VCaP (cell line): Measurements from ENCODE around the gene PANK3.

Experiments used
- H3K27ac ChIP-seq: fragments of 450-650 bp; 2 replicates; pipeline ENCODE4 v1.5.1; 2017
- TF ChIP-seq, protein P1 (sequence below): fragments of 450-650 bp; conservative IDR thresholded peaks from 2 replicates; pipeline ENCODE4 v1.5.1; 2017; ENCODE audit warnings: mild to moderate bottlenecking, moderate library complexity

PANK3 gene

DNA sequence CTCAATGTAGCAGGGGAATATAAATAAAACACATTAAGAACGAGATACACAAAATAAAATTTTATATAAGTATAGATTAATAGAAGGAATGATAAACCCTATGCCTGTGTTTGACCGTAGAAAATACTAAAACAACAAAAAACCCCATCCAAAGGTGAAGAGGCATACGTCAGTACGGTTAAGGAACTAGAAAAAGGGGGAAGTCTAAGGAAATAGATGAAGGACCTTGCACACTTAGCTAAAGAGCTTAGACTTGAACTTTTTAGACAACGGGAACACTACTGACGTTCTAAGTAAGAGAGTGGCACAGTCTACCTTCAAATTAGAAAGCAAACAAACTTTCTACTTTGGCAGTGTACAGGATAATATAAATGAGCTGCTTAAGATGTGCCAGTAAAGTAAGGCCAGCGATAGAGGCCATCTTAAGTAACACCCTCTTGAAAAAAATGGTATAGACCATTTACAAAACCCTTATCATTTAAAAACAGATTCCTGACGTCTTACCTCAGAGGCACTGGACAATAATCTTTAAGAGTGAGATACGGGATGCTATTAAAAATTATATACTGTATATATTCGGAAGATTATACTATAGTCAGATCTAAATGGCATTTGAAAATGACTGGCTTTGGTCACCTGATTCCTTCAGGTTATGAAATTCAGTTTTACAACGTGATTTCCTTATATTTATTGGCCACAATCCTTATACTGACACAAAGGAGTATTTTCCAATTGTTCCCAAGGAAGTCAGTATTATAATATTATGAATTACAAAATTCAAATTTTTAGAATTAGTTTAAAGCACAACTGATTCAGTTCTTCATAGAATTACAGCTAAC, 8.5 kb downstream of the PANK3 start:
- TF ChIP-seq, protein P1, sequence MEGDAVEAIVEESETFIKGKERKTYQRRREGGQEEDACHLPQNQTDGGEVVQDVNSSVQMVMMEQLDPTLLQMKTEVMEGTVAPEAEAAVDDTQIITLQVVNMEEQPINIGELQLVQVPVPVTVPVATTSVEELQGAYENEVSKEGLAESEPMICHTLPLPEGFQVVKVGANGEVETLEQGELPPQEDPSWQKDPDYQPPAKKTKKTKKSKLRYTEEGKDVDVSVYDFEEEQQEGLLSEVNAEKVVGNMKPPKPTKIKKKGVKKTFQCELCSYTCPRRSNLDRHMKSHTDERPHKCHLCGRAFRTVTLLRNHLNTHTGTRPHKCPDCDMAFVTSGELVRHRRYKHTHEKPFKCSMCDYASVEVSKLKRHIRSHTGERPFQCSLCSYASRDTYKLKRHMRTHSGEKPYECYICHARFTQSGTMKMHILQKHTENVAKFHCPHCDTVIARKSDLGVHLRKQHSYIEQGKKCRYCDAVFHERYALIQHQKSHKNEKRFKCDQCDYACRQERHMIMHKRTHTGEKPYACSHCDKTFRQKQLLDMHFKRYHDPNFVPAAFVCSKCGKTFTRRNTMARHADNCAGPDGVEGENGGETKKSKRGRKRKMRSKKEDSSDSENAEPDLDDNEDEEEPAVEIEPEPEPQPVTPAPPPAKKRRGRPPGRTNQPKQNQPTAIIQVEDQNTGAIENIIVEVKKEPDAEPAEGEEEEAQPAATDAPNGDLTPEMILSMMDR: no peak
- no peak overlapping the region for H3K27ac ChIP-seq

- TF ChIP-seq, protein P1: no peak
These were observed 10.4 kb downstream of the PANK3 start for GRCh38 chr5:168568738-168569137.

GRCh38 chr5:168563959-168564358, 15.2 kb downstream of the PANK3 start:
- no peak overlapping the region for H3K27ac ChIP-seq
- TF ChIP-seq, protein P1: no peak

More at GRCh38 chr5:168568738-168569137, 10.4 kb downstream of the PANK3 start:
- H3K27ac ChIP-seq: no peak overlapping the region

GRCh38 chr5:168562279-168562678, 16.9 kb downstream of the PANK3 start:
- TF ChIP-seq, protein P1: no peak
- H3K27ac ChIP-seq: no peak overlapping the region

DNA sequence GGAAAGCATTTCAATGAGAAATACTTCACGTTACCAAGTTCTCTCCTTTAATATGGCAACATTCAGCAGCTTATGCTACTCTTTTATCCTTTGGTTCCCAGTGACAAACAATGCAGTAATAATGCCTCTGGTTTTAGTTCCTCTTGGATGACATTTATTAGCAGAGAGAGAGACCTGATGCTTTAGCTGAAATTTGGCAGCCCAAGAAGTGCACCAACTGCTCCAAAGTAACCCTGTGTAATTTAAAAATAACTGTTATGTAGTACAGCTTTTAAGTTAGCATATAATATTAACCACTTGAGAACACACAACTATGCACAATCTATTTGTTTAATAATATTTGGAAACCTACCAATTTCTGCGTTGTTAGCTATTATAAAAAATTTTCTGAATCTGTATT, 21.8 kb downstream of the PANK3 start:
- no peak overlapping the region for H3K27ac ChIP-seq
- TF ChIP-seq, protein P1: no peak

DNA sequence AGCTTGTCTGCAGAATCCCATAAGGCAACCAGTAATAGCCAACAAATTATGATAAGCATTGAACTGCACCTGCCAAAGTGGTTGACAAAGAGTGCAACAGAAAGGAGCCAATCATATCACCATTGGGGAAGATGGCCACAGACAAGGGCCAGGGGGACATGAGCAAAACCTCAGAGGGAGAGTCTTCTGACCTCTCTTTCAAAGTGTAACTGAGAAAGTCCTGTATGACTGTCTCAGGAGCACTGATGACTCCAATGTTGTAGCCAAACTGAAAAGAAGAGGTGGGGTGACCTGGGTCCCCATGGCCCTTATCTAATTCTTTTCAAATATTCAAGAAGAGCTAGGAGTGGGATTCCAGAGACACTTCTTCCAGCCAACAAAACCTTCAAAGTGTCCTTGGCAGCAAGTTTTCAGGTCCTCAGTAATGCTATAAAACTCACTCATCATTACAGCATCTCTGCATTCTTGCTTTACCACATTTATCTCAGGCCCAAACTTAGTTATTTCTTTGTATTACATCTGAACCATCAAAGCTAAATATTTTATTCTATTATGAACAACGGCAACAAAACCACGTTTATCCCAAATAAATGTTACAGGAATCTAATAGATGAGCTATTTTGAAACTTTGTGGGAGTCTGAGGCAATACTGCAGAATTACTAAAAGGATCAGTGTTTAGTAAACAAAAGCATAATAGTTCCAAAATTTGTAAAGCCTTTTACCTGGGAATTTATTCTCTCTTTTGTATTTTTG, 25.6 kb downstream of the PANK3 start:
- TF ChIP-seq, protein P1: no peak
- no peak overlapping the region for H3K27ac ChIP-seq

DNA sequence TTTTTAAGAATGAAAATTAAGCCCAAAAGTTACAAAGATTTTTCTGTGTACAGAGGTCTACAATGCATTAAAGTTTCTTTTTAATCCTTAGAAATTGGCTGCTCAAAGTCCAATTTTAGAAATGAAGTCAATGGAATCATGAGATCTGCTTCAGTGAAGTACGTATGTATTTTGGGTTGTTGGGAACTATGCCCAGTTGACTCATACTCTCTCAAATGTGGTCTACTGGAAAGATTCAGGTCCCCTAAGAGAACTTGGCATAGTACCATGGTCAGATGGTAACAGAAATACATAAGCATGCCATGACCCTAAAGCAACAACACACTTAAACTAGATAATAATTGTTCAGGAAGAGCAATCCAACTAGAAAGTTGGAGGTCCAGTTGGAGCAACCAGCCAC, 27.0 kb downstream of the PANK3 start:
- TF ChIP-seq, protein P1: no peak
- H3K27ac ChIP-seq: no peak overlapping the region
